Activated CD4-positive, alpha-beta T cell treated with anti-CD3 and anti-CD28 coated beads, Interleukin-2, amount 50 U/mL, for 24 hours (primary cell): ENCODE measurements around the gene PRRC2A.

Source experiments
- DNase-seq, 2 donors: peaks; one replicate each; pipeline ENCODE4 v3.0.0-alpha.2; 2020; ENCODE audit warnings: low read depth in 1 of 2, low spot score in 1 of 2

Gene PRRC2A

DNA sequence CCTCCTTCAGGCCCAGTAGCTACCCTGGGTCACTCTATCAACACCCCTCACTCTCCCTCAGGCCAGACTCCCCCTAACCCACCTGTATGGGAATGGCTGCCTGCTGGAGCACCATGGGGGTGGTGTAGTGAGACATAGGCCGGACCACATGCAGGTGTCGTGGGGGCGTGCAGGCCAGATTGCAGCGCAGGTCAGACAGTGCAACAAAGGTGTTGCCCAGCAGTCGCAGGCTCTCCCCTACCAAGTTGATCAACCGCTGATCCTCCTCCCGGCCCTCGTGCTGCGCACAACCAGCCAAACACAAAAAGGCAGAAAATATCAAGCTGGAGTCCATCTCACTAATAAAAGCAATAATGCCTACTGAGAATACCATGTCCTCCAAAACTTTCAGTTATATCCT, 24.8 kb downstream of the PRRC2A start:
- DNase-seq, result no peak

DNA sequence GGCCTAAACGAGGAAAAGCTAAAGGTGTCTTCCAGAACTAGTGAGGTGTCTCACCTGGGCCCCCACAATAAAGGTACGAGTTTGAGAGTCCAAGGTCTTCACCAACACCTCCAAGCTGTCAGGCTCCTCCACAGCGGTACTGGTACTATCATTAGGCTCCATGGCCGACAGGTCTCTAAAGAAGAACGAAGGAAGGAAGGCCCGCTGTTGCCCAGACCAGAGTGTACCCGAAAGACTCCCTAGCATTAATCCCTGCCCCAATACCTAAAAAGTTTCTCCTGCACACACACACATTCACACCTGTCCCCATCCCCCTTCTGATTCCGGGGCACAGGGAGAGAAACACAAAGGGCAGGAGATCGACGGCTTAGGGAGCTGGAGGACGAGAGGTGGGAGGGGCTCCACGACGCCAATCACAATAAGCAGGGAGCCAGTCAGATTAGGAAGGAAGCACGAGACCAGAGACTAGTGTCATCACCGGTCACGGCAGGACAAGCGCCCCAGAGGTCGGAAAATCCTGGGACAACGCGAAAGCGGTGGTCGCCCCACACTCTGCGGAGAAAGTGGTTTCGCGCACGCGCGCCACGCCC, 31.2 kb downstream of the PRRC2A start:
- DNase-seq, result no peak

DNA sequence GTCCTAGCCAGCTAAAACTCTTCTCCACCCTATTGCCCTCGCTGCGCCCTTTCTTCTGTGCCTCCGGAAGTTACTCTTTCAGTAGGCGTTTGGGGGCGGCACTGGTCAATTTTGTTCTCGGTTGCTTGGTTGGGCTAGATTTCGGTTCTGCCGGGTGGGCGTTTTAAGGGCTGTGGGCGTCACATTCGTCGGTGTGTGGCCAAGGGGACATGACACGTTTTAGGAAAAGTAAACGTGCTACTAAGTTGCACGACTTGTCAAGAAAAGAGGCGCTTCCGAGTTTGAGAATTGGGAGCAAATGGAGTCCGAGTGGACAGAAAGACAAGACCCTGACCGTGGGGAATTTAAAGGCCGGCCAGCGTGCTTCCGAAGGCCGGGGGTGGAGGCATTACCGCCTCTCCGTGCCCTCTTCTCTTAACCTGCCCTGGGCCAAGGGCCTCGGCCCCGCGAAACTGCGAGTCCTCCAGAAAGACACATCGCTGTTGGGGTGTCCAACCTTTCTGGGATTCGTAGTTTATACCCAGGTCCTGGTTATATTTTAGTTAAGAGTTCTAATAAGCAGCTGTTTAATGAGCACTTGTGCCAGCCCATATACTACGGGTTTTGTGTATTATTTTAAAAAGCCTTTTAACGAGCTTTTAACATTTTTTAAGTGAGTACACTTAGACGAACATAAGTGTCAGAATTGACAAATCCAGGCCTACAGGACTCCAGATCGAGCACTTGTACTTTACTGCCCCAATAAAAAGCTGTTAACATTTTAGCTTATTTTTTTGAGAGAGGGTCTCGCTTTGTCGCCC, 32.6 kb downstream of the PRRC2A start:
- peak in 1 of 2 donors; percentile 80 for DNase-seq

DNA sequence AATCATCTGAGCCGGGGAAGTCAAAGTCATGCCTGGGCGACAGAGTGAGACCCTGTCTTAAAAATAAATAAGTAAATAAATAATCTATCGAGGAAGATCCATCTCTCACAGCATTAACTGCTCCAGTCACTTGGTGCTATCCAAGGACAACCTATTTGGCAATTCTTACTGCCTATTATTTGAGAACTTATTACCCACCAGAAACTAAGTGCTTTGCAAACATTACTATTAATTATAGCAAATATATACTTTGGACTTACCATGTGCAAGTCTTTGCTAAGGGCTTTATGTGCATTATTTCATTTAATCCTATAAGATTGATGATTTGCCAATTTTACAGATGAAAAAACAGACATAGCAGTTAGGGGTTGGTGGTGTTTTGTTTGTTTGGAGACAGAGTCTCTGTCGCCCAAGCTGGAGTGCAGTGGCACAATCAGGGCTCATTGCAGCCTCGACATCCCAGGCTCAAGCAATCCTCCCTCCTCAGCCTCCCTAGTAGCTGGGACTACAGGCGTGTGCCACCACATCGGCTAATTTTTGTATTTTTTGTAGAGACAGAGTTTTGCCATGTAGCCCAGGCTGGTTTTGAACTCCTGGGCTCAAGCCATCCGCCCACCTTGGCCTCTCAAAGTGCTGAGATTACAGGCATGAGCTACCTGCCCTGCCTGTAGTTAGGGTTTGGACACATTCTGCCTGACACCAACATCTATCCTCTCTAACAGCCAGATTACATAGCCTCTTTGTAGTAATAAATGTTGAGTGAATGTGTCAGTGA, 34.2 kb downstream of the PRRC2A start:
- no peak for DNase-seq

DNA sequence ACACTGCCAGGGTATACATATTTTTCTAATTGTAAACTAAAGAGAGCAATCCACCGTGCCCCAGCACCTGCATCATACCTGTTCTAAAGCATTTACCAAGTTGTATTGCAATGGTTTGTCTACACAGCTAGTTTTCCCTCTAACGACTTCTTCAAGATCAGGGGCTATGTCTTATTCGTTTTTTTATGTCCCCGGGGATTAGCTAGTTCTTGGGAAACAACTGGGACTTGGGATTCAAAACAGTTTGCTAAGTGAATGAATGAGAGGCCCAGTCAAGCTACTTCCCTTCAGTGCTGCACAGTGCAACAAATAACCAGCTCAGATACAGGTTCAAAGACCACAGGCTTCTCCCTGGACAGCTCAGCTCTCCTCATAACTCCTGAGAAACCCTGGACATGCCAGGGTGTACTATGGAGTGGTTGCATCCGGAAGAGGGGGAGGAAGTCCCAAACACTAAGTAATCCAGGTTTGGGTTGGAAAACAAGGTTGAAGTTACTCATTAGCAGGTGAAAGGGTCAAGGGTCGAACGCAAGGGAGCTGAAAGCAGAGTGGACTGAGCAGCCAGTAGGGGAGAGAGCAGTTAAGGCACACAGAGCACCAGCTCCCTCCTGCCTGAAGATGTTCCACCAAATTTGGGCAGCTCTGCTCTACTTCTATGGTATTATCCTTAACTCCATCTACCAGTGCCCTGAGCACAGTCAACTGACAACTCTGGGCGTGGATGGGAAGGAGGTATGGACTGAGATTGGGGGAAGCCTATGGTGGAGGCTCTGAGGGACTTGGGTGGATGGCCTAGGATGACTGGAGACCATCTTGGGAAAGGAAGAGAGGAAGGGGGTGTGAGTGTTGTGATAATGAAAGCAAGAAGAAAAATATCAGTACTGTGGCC, 35.1 kb downstream of the PRRC2A start, which contains the start of gene APOM:
TSS of gene APOM (plus strand) at position 546 of the 889 bp plus-strand sequence. CDS start at position 619, 73 bp downstream.
- DNase-seq, result no peak

DNA sequence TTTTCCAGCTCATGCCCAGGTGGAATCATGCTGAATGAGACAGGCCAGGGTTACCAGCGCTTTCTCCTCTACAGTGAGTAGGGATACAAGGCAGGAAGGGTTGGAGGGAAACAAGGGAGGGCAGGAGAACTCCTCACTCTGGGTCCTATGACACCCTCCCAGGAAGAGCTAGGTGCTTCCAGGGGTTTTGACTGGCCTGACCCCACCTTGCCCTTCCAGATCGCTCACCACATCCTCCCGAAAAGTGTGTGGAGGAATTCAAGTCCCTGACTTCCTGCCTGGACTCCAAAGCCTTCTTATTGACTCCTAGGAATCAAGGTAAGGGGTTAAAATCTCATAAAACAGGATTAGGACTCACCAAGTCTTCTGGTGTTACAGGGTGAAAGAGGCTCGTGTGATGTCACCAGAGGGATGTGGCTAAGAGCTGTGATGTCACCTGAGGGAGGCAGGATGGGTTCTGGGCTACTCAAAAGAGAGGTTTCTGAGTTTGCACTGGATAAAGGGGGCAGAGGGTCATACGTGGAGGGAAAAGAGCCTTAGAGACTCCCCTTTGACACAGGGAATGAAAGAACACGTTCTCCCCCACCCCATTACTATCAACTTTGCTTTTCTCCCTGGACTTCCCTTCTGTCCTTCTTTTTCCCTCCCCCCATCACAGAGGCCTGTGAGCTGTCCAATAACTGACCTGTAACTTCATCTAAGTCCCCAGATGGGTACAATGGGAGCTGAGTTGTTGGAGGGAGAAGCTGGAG, 37.1 kb downstream of the PRRC2A start:
- no peak for DNase-seq

DNA sequence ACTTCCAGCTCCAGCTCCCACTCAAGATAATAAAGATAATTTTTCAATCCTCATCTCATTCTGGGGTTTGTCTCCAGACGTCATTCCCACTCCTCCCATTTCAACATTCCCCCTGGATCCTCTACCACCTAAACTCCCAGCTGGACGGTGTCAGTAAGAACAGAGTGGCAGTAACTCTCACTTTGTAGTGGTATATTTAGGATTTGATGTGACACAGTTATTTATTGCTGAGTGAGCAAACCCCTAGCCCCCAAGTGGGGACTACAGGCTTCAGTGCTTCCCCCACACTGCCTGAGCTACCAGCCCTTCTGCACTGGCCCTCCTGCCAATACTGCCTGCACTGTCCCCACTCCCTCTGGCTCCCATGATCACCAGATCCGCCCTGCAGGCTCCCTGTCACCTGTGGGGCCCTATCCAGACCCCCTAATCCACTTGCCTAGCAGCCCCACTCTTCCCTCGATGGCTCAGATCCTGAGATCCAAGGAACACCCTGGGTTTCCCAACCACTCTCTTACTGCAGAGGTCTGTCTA, 37.7 kb downstream of the PRRC2A start:
- no peak for DNase-seq

DNA sequence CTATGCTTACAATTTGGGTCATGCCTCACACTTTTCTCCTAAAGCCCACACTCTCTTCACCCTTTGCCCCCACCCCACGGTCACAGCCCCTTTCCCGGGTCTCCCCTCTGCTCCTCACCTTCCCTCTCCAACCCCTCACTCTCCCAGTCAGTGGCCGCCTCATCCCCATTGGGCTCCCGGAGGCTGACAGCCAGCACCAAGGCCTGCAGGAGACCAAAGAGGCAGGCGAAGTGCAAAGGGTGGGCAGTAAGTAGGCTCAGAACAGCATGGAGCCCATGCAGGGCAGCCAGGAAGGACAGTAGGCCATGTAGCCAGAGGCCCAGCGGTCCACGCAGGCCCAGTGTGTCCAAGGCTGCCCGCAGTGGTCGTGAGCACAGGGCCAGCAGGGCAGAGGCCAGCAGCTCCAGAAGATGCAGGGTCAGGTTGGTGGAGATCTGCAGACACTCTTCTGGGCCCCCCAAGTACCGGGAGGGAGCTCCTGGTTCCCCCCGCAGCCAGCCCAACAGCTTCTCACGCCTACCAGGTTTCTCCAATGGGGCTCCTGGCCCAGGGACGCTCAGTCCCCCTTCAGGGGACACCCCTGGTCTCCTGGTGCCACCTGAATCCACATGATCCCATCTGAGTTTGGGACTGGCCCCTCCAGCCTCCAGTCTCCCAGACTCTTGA, 38.6 kb downstream of the PRRC2A start:
- DNase-seq, result no peak

DNA sequence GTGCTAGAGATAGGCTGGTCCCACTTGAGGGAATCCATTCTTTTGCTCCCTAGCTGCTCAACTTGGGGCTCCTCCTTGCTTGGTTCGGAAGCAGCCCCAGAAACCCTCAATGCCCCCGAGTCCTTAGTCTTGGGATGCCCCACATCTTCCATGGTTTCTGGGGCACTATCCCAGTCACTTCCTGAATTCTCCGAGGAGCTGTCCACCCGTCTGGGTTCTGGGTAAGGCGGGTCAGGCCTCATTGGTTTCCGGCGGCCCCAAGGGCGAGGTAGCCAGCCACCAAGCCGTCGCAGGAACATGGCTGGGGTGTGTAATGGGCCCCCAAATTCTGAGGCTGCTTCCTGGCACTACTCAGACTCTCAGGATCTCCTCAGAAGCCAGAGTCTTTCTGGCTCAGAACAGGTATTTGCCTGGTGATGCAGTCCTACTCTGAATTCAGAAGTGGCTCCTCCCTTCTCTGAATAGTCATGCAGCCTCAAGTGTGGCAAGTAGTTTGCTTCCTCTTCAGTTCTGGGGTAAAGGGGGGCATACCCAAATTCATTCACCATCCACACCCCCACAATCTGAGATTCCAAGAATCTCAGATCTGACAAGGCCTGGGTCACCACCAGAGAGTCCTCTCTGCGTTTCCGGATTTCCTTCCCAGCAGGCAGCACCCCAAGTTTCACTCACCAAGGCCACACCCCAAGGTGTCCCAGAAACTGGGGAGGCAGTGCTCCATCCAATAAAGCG, 39.3 kb downstream of the PRRC2A start:
- no peak for DNase-seq

DNA sequence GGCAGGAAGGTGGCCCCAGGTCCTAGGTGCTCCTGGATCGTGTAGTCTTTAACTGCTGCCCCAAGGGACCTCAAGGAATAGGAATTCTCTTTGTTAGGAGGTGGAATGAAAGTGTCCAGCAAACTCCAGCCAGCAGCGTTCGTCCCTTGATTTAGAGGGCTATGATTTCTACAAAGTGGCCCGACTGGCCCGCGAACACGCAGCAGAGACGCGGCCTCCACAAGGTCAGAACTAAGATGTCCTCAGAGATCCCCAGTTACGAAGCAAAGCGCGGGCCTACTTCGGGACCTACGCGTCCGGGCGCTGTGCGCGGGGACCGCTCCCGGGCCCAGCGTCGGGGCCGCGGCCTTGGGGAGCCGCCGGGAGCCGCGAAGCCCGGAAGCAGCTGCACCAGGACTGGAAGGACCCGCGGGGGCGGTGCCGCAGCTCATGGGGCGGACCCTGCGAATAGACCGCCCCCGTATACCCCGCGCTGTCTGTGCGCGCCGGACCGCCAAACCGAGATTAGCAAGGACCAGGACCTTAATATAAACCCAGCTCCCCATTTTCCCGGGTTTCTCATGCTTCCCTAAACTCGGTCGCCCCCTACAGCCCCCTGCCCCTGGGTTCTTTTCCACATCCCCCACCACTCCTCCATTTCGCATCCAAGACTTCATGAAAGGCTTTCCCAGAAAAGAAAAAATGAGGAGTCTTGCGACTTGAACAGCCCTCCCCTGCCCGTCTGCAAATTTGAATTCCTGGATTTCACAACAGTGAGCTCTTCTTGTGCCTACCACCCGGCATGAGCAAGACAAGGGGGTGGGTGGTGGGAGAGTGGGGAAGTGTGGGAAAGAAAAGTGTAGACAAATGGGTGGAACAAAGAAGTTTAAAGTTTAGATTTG, 40.1 kb downstream of the PRRC2A start, which contains the start of gene C6orf47:
TSS of gene C6orf47 (minus strand) at position 398 of the 881 bp plus-strand sequence. CDS start 831 bp downstream, outside the sequence.
- DNase-seq, result peak; percentile 32 to 63

DNA sequence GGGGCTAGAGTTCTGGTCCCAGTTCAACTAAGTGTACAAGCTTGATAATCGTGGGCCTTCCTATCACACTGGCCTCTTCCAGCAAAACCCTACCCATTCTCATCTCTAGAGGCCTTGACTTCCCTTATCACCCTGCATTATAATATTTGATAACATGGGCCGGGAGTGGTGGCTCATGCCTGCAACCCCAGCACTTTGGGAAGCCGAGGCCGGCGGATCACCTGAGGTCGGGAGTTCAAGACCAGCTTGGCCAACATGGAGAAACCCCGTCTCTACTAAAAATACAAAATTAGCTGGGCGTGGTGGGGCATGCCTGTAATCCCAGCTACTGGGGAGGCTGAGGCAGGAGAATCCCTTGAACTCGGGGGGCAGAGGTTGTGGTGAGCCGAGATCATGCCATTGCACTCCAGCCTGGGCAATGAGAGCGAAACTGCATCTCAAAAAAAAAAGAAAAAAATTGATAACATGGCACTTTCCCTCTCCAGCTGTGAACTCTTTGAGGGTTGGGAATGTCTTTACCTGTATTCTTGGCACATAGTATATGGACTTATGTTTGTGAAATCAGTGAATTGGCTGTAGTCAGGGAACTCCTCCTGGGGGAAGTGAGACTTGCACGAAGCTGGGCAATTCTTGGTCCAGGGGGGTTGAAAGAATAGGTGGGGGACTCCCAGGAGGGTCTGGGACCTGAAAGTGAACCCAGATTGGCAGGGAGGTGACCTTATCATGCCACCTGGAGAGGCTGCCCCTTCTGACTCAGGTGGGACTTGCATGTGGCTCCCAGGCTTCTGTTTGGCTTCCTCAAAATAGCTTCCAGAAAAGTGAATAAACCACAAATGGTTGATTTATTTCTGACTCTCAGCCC, 41.0 kb downstream of the PRRC2A start:
- DNase-seq, result no peak

DNA sequence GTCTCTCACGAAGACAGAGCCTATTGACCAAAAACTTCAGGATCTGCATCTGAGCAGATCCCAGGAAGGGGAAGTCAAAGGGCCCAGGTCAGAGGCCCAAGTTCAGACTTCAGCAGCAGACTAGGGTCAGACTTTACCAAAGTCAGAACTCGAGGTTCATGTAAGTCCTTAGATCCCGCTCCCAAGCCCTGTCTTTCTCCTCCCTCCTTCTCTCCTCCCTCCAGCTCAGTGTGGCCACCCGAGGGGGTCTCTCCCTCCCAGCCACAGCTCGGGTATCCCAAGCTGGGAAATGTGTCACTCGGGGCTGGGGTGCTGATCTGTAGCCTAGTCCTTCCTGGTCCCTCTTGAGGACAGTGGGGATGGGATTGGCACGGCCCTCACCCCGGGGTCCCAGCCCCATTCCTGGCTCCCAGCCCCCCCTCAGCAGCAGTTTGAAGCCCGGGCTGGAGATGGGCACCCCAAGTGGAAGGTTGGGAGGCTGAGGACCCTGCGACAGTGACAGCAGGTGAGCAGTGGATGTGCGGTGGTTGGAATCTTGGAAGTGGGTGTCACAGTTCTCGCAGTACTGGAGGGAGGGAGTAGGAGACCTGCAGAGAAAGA, 41.7 kb downstream of the PRRC2A start:
- no peak for DNase-seq

DNA sequence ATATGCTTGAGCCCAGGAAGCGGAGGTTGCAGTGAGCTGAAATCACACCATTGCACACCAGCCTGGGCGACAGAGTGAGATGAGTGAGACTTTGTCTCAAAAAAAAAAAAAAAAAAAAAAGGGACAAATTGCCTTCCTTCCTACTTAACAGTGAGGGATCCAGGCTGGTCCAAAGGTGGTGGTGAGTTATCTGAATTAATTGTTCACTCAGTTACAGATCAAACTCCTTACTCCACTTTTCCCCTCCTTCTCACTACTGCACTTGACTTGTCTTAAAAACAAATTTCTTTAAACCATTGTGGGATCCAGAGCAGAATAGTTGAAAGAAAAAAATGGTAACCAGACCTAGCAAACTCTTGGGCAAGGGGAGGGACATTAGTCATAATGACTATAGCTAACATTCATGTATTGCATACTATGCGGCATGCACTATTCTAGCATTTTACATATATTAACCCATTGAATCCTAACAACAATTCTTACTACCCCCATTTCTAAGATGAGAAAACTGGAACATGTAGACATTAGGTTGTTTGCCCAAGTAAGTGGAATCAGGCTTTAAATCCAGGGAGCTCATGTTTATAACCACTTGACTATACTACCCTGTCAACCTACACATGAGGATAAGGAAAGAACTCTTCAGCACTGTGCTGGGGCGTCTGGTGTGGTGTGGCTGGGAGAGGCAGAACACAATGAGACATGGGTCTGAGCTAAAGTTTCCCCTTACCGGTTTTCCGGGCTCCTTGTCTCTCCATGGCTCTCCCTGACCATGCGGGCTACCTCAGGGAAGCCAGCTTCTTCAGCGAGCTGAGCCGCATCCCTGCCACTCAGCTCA, 42.8 kb downstream of the PRRC2A start:
- no peak for DNase-seq

DNA sequence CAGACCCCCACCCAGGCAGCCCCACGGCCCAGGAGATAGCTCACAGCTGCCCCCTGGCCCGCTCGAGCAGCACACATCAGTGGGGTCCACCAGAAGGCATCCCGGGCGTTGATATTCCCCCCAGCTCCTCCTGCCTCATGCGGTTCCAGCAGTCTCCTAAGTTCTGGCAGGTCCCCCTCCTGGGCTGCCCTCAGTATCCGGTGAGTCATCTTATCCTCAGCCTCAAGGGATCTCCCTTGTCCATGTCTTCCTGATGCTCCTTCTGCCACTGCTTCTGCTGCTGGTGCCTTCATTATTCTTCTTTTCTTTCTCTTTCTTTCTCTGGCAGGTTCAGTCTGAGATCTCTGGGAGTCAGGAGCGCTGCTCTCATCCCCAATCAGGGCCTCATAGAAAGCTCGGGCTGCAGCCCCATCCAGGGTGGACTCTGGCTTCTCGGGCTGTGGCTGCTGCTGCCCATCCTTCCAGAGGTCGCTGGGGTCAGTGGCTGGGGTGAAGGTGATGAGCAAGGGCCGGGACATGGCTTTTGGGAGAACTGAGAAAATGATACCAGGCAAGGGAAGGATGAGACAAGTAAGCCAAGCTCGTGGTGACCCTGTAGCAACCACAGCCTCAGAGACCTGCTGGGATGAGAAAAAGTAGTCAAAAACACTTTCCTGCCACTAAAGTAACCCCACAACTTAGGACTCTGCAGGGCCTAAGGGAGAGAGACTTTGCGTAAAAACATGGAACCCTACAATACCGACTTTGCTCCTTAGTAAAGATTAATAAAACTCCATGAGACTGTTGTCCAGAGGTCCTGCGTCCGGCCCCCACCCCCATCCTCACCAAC, 43.7 kb downstream of the PRRC2A start:
- DNase-seq, result no peak
